Upper lobe of right lung (tissue), 1 donor: Measurements from ENCODE around the gene IDH1. TPM values are rescaled to one million over a fixed set of nuclear protein-coding genes. Genes with fewer than 3 reads are reported as not detected.

Experiments used
- ATAC-seq: fragments of 200-7000 bp; cut with Tn5 transposase; one replicate; pipeline ENCODE4 v1.9.1; 2020; ENCODE audit warnings: mild to moderate bottlenecking, moderate library complexity
- DNase-seq: peaks from one replicate; pipeline ENCODE4 v3.0.0-alpha.2; 2020
- H3K27ac ChIP-seq: fragments of 200-600 bp; one replicate; pipeline ENCODE4 v1.8.0; 2022
- H3K27me3 ChIP-seq: fragments of 200-600 bp; one replicate; pipeline ENCODE4 v1.8.0; 2022; ENCODE audit warnings: mild to moderate bottlenecking
- H3K36me3 ChIP-seq: fragments of 200-600 bp; one replicate; pipeline ENCODE4 v1.8.0; 2022
- H3K4me1 ChIP-seq: fragments of 200-600 bp; one replicate; pipeline ENCODE4 v1.8.0; 2022
- H3K4me3 ChIP-seq: fragments of 200-600 bp; one replicate; pipeline ENCODE4 v1.8.0; 2022; ENCODE audit warnings: mild to moderate bottlenecking
- H3K9me3 ChIP-seq: fragments of 200-600 bp; one replicate; pipeline ENCODE4 v1.8.0; 2022
- intact Hi-C: fragments of 100-400 bp; cut with DNase I; formaldehyde crosslinking; loops from one replicate; pipeline ENCODE4 v1.11.0; 2022
- long read RNA-seq: library from polyadenylated mRNA; unstranded; transcript quantifications from one replicate; pipeline ENCODE4 v2.0.0, GENCODE V29; 2021
- total RNA-seq: library from RNA; stranded (reverse); fragmentation: NEBNext Ultra II Directional; extraction: Animal tissue kit (Norgen Biotek cat#: 25700); gene quantifications from one replicate; pipeline ENCODE4 v1.2.1, GENCODE V29; 2021
- TF ChIP-seq, protein P1 (sequence below): fragments of 200-600 bp; IDR thresholded peaks from one replicate; pipeline ENCODE4 v1.8.0; 2022; ENCODE audit warnings: antibody characterized with exemption
- donor health status: DM: no; HTN: yes; CAD: no; lungs with severe emphysema.

The IDH1 gene
- 116 TPM for total RNA-seq
- long read RNA-seq, transcript IDH1-201 (10 exons, 2,382 nt) = major isoform, 177 of 202 reads
- long read RNA-seq, partial matches to known transcripts = 7 of 202 reads
- long read RNA-seq, other reads (novel, unspliced or antisense) = 12 of 202 reads

DNA sequence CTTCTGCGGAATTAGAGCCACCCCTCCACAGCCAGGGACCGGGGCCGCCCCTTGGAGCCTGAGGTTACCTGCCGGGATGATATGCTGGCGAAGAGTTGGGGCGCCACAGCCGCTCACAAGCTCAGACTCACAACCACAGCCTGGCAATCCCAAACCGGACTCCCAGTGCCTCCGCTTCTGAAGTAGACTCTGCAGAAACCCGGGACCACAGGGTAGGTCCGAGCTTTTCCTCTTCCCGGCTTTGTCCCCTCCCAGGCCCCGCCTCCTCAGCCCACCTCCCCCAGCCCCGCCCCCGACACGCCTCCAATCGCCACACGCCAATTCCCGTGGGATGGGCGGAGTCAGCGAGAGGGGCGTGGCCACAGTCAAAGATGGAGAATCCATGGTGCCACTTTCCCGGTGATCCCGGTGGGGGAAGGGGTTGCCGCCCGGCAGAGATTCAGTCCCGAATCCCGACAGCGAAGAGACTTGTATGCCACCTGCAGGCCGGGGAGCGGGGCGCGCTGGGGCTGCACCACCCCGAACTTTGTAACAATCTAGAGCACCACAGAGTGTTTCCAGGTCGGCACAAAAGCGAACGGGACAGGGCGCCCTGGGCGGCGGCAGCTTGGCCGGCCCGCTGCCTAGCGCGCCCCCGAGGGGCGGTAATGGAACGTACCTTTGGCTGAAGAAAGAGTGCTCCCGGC, at the start of gene IDH1:
Gene IDH1, minus strand, starts transcription at position 201 of the 686 bp plus-strand sequence. CDS start 3,520 bp downstream, outside the sequence.
- Histone ChIP-seq H3K9me3 (no peaks in the 10 kb centered on the region), H3K27ac (peak within 1 kb of the TSS; percentile 78), H3K36me3 (peaks cover 22% of the 10 kb centered on the region), H3K4me3 (peak within 1 kb of the TSS; percentile 87), H3K27me3 (no peaks in the 10 kb centered on the region), H3K4me1 (peaks cover 35% of the 10 kb centered on the region)
- intact Hi-C loops = no loop called here
- ATAC-seq (peak; percentile 98), DNase-seq (peak; percentile 98)
- TF ChIP-seq, protein P1, sequence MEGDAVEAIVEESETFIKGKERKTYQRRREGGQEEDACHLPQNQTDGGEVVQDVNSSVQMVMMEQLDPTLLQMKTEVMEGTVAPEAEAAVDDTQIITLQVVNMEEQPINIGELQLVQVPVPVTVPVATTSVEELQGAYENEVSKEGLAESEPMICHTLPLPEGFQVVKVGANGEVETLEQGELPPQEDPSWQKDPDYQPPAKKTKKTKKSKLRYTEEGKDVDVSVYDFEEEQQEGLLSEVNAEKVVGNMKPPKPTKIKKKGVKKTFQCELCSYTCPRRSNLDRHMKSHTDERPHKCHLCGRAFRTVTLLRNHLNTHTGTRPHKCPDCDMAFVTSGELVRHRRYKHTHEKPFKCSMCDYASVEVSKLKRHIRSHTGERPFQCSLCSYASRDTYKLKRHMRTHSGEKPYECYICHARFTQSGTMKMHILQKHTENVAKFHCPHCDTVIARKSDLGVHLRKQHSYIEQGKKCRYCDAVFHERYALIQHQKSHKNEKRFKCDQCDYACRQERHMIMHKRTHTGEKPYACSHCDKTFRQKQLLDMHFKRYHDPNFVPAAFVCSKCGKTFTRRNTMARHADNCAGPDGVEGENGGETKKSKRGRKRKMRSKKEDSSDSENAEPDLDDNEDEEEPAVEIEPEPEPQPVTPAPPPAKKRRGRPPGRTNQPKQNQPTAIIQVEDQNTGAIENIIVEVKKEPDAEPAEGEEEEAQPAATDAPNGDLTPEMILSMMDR = peak; percentile 60

DNA sequence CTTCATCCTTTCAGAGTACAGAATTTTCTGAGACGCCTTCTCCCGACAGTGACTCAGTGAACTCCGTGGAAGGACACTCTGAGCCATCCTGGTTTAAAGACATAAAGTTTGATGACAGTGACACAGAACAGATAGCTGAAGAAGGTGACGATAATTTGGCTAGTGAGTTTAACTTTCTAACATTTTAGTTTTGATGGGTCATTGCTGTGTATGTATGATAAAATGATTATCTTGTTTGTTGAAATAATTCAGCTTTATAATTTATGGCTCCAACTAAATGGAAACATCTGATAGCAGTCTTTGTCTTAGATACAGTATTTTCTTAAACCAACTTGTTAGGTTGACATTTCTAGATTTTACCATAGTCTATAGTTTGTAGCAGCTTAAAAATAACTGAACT, 49.3 kb upstream of the IDH1 start:
- peaks cover 77% of the 10 kb centered on the region for H3K36me3 ChIP-seq
- no peaks in the 10 kb centered on the region for H3K9me3 ChIP-seq
- no peak overlapping the region for H3K27ac ChIP-seq
- ATAC-seq (no peak), DNase-seq (no peak)
- no peak overlapping the region for H3K4me3 ChIP-seq
- TF ChIP-seq, protein P1 = no peak
- H3K4me1 ChIP-seq = no peaks in the 10 kb centered on the region
- H3K27me3 ChIP-seq = no peaks in the 10 kb centered on the region
- intact Hi-C loops = no loop called here

DNA sequence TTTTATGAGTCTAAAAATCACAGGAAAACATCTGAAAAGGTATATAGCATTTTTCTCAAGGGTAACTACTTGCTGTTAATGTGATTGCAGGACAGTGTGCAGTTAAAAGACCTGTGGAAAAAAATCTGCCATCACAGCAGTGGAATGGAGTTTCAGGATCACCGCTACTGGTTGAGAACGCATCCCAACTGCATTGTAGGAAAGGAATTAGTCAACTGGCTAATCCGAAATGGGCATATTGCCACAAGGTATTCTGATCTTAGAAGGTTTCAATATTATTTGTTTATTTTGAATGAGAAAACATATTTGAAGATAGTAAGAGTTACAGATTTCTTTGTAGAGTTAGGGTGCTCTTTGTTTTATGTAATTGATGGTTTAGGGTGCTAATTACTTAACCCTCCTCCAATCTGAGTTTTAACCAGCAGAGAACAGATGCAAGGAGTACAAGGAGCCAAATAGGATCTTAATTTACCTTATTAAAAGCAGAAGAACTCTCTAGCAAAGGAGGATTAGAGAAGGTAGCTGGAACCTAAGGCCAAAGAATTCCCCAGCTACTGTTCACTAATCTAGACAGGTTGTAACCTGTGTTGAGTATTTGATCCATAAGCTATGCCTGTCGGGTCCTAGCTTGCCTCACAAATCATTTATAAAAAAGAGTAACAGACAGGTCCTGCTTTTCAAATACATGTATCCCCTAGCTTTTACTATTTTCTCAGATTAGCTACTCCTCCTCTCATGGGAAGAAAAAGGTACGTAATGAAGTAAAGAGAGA, 46.2 kb upstream of the IDH1 start:
- H3K9me3 ChIP-seq = no peaks in the 10 kb centered on the region
- no peak for DNase-seq
- H3K4me1 ChIP-seq = no peaks in the 10 kb centered on the region
- no peak overlapping the region for H3K4me3 ChIP-seq
- TF ChIP-seq, protein P1 = no peak
- no peak for ATAC-seq
- H3K36me3 ChIP-seq = peaks cover 79% of the 10 kb centered on the region
- intact Hi-C loops = no loop called here
- no peak overlapping the region for H3K27ac ChIP-seq
- no peaks in the 10 kb centered on the region for H3K27me3 ChIP-seq

DNA sequence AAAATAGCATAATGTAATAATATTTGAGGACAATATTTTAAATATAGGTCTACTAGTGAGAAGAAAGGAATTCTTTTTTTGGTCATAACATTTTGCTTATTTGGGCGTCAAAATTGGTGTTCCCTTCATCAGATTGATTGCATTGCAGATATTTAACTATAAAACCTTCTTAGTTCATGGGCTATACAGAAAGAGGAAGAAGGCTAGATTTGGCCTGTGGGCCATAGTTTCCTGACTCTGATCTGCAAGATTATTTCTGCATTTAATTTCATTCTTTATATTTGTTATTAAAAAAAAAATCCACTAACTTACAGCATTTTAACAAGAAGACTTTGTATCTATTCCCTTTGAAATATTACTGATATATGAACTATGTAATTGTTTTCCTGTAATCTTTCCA, 43.1 kb upstream of the IDH1 start:
- ATAC-seq (no peak), DNase-seq (no peak)
- Histone ChIP-seq H3K4me3 (no peak overlapping the region), H3K27ac (no peak overlapping the region), H3K9me3 (no peaks in the 10 kb centered on the region), H3K36me3 (peaks cover 76% of the 10 kb centered on the region), H3K4me1 (no peaks in the 10 kb centered on the region), H3K27me3 (no peaks in the 10 kb centered on the region)
- TF ChIP-seq, protein P1 = no peak
- intact Hi-C loops = no loop called here

DNA sequence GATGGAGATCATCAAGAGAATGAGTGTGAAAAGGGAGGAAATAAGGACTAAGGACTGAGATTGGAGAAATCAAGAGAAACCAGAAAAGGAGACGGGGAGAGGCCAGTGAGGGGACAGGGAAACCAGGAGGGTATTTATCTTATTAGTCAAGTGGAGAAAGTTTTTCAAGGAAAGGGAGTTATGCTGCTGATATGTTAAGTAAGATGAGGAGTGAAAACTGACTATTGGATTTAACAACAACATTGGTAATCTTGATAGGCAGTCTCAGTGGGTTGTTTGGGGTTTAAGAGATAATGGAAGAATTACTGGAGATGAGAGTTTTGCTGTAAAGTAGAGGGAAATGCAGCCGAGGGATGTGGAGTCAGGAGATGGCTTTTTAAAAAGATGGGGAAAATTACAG, 41.7 kb upstream of the IDH1 start:
- Histone ChIP-seq H3K36me3 (peaks cover 63% of the 10 kb centered on the region), H3K4me1 (no peaks in the 10 kb centered on the region), H3K9me3 (no peaks in the 10 kb centered on the region), H3K27ac (no peak overlapping the region), H3K4me3 (no peak overlapping the region), H3K27me3 (no peaks in the 10 kb centered on the region)
- TF ChIP-seq, protein P1 = no peak
- DNase-seq = no peak
- ATAC-seq = no peak
- intact Hi-C loops = no loop called here
